ENCODE data around the gene FGF14. TPM values are rescaled to one million over a fixed set of nuclear protein-coding genes. Genes with fewer than 3 reads are reported as not detected.

FGF14 gene
- total RNA-seq, 1 donor from 2014 or later = 0.22 TPM

GRCh38 chr13:101869553-101869952, 532.3 kb downstream of the FGF14 start:
- no peaks in the 10 kb centered on the region for H3K36me3 Mint-ChIP-seq (ENCODE audit: low read depth)
- H3K27me3 Mint-ChIP-seq (ENCODE audit: low read depth) = peaks cover 23% of the 10 kb centered on the region
- no peak for DNase-seq (ENCODE audit: low spot score)
- H3K4me3 Mint-ChIP-seq (ENCODE audit: unreplicated experiment) = no peak overlapping the region
- no peaks in the 10 kb centered on the region for H3K9me3 Mint-ChIP-seq (ENCODE audit: low read depth)
- H3K27ac Mint-ChIP-seq (ENCODE audit: unreplicated experiment) = no peak overlapping the region
- H3K4me1 Mint-ChIP-seq (ENCODE audit: low read depth) = no peaks in the 10 kb centered on the region
- TF ChIP-seq CTCF (IDR thresholded peaks at IDR 0.05) = no peak

GRCh38 chr13:101868585-101869469, 533.0 kb downstream of the FGF14 start:
- H3K4me3 Mint-ChIP-seq (ENCODE audit: unreplicated experiment) = no peak overlapping the region
- no peak overlapping the region for H3K27ac Mint-ChIP-seq (ENCODE audit: unreplicated experiment)
- H3K9me3 Mint-ChIP-seq (ENCODE audit: low read depth) = no peaks in the 10 kb centered on the region
- H3K36me3 Mint-ChIP-seq (ENCODE audit: low read depth) = no peaks in the 10 kb centered on the region
- H3K4me1 Mint-ChIP-seq (ENCODE audit: low read depth) = no peaks in the 10 kb centered on the region
- no peak for DNase-seq (ENCODE audit: low spot score)
- H3K27me3 Mint-ChIP-seq (ENCODE audit: low read depth) = peaks cover 30% of the 10 kb centered on the region
- no peak for TF ChIP-seq CTCF (IDR thresholded peaks at IDR 0.05)

- H3K27ac Mint-ChIP-seq (ENCODE audit: unreplicated experiment) = no peak overlapping the region
- H3K4me1 Mint-ChIP-seq (ENCODE audit: low read depth) = no peaks in the 10 kb centered on the region
- DNase-seq (ENCODE audit: low spot score) = no peak
- no peaks in the 10 kb centered on the region for H3K9me3 Mint-ChIP-seq (ENCODE audit: low read depth)
- peaks cover 35% of the 10 kb centered on the region for H3K27me3 Mint-ChIP-seq (ENCODE audit: low read depth)
- no peaks in the 10 kb centered on the region for H3K36me3 Mint-ChIP-seq (ENCODE audit: low read depth)
- H3K4me3 Mint-ChIP-seq (ENCODE audit: unreplicated experiment) = no peak overlapping the region
- TF ChIP-seq CTCF (IDR thresholded peaks at IDR 0.05) = no peak
These were observed 534.8 kb downstream of the FGF14 start for GRCh38 chr13:101866889-101867581.

GRCh38 chr13:101858860-101859259, 543.0 kb downstream of the FGF14 start:
- H3K4me3 Mint-ChIP-seq (ENCODE audit: unreplicated experiment) = no peak overlapping the region
- no peaks in the 10 kb centered on the region for H3K9me3 Mint-ChIP-seq (ENCODE audit: low read depth)
- TF ChIP-seq CTCF (IDR thresholded peaks at IDR 0.05) = no peak
- no peaks in the 10 kb centered on the region for H3K4me1 Mint-ChIP-seq (ENCODE audit: low read depth)
- no peaks in the 10 kb centered on the region for H3K36me3 Mint-ChIP-seq (ENCODE audit: low read depth)
- no peak for DNase-seq (ENCODE audit: low spot score)
- peaks cover 55% of the 10 kb centered on the region for H3K27me3 Mint-ChIP-seq (ENCODE audit: low read depth)
- no peak overlapping the region for H3K27ac Mint-ChIP-seq (ENCODE audit: unreplicated experiment)

- H3K27me3 Mint-ChIP-seq (ENCODE audit: low read depth) = peaks cover 2% of the 10 kb centered on the region
- no peak for DNase-seq (ENCODE audit: low spot score)
- H3K9me3 Mint-ChIP-seq (ENCODE audit: low read depth) = no peaks in the 10 kb centered on the region
- H3K4me3 Mint-ChIP-seq (ENCODE audit: unreplicated experiment) = no peak overlapping the region
- TF ChIP-seq CTCF (IDR thresholded peaks at IDR 0.05) = no peak
- H3K27ac Mint-ChIP-seq (ENCODE audit: unreplicated experiment) = no peak overlapping the region
- H3K4me1 Mint-ChIP-seq (ENCODE audit: low read depth) = peaks cover 10% of the 10 kb centered on the region
- H3K36me3 Mint-ChIP-seq (ENCODE audit: low read depth) = no peaks in the 10 kb centered on the region
These were observed 555.1 kb downstream of the FGF14 start for GRCh38 chr13:101846701-101847100.

All from chondrocyte (in vitro differentiated cells).